GM12891 (cell line): ENCODE results near the gene KCNMA1.

Experiments
- PAX5 ChIP-seq: IDR thresholded peaks from 2 replicates; pipeline ENCODE4 v1.6.1; 2011; ENCODE audit warnings: low read length, moderate library complexity, mild to moderate bottlenecking; ENCODE audit not compliant: insufficient read depth, severe bottlenecking
- POLR2A ChIP-seq: IDR thresholded peaks from 2 replicates; pipeline ENCODE4 v1.6.1; 2011; ENCODE audit warnings: low read depth, low read length, control low read depth
- POLR2AphosphoS5 ChIP-seq: IDR thresholded peaks from 2 replicates; pipeline ENCODE4 v1.6.1; 2011; ENCODE audit warnings: low read depth, low read length, control low read depth
- POU2F2 ChIP-seq: IDR thresholded peaks from 2 replicates; pipeline ENCODE4 v1.6.1; 2011; ENCODE audit warnings: low read depth, mild to moderate bottlenecking, control low read depth, low read length, moderate library complexity
- SPI1 ChIP-seq: IDR thresholded peaks from 2 replicates; pipeline ENCODE4 v1.6.1; 2011; ENCODE audit warnings: low read depth, low read length, control low read depth
- TAF1 ChIP-seq: IDR thresholded peaks from 2 replicates; pipeline ENCODE4 v1.6.1; 2011; ENCODE audit warnings: low read depth, low read length, control low read depth

DNA sequence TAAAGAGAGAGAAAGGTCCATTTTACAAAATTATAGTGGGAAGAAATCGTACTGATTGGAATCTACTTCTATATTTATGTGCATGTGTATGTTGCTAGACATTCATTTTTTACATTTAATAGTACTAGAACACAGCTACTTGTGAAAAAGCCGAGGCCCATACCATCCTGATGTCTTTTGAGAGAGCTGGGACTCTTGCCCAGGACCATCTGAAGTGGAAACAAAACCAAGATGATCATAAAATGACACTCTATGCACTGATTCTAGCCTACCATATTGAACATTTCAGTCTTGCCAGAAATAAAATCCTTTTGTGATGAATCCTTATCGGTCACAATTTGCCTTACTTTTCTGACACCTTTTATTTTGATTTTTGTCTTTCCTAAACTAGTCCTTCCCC is 640.0 kb downstream of the KCNMA1 start:
- no peak for TF ChIP-seq POLR2A
- TF ChIP-seq POLR2AphosphoS5, result no peak
- TF ChIP-seq TAF1, result no peak
- no peak for TF ChIP-seq POU2F2
- no peak for TF ChIP-seq PAX5
- TF ChIP-seq SPI1, result no peak
